Colonic mucosa (tissue), 4 donors: ENCODE measurements around the gene BFAR. TPM values are rescaled to one million over a fixed set of nuclear protein-coding genes. Genes with fewer than 3 reads are reported as not detected.

ENCODE experiments used
- DNase-seq: peaks from one replicate; pipeline ENCODE4 v3.0.0-alpha.2; 2020
- H3K27ac ChIP-seq: fragments of 200-600 bp; one replicate; pipeline ENCODE4 v1.8.0; 2021
- H3K27me3 ChIP-seq: fragments of 200-600 bp; one replicate; pipeline ENCODE4 v1.8.0; 2021
- H3K36me3 ChIP-seq: fragments of 200-600 bp; one replicate; pipeline ENCODE4 v1.8.0; 2021
- H3K4me1 ChIP-seq: fragments of 200-600 bp; one replicate; pipeline ENCODE4 v1.8.0; 2021; ENCODE audit warnings: mild to moderate bottlenecking
- H3K4me3 ChIP-seq: fragments of 200-600 bp; one replicate; pipeline ENCODE4 v1.8.0; 2021
- H3K9ac ChIP-seq, 2 donors: one replicate each; pipeline ENCODE4 v1.7.0; 2013; ENCODE audit warnings: control low read depth in 2 of 2, low read depth in 2 of 2, low read length in 2 of 2
- H3K9me3 ChIP-seq: fragments of 200-600 bp; one replicate; pipeline ENCODE4 v1.8.0; 2021
- intact Hi-C: fragments of 100-400 bp; cut with DNase I; formaldehyde crosslinking; loops from one replicate; pipeline ENCODE4 v1.14.1; 2022
- total RNA-seq, 2 donors: library from RNA; stranded (reverse); fragmentation: NEBNext Ultra II Directional in 1 of 2; extraction: Animal tissue kit (Norgen Biotek cat#: 25700) in 1 of 2; gene quantifications; one replicate each; pipeline ENCODE4 v1.2.1, GENCODE V29; 2021
- TF ChIP-seq, protein P1 (sequence below): fragments of 200-600 bp; IDR thresholded peaks from one replicate; pipeline ENCODE4 v1.8.0; 2022; ENCODE audit warnings: antibody characterized with exemption, mild to moderate bottlenecking
- donor health status: healthy.
- donor health status: DM: no; HTN: no; CAD: no.
- donor health status: DM: no; HTN: no; CAD: no.

The BFAR gene
- total RNA-seq, 2 donors from 2014 or later = 37.3 to 72.2 TPM

DNA sequence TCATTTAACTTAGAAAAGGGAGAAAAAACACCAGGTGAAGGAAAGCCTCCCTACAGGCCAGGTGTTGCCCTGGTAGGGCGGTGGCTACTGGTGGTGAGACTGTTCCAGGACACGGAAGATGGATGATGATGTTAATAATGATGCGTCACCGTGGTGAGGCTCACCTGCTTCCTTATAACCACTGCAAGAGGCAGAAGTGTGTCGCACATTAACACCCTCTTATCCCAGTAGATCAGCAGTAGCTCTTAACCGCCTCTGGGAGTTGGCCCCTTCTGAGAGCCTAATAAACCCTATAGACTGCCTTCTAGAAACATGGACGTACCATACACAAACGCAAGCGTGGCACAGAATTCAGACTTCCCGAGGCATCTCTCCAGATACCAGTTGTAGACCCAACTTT is 7.8 kb downstream of the BFAR start:
- peak overlapping the region; percentile 78 for H3K27ac ChIP-seq
- intact Hi-C loops = no loop called here
- TF ChIP-seq, protein P1, sequence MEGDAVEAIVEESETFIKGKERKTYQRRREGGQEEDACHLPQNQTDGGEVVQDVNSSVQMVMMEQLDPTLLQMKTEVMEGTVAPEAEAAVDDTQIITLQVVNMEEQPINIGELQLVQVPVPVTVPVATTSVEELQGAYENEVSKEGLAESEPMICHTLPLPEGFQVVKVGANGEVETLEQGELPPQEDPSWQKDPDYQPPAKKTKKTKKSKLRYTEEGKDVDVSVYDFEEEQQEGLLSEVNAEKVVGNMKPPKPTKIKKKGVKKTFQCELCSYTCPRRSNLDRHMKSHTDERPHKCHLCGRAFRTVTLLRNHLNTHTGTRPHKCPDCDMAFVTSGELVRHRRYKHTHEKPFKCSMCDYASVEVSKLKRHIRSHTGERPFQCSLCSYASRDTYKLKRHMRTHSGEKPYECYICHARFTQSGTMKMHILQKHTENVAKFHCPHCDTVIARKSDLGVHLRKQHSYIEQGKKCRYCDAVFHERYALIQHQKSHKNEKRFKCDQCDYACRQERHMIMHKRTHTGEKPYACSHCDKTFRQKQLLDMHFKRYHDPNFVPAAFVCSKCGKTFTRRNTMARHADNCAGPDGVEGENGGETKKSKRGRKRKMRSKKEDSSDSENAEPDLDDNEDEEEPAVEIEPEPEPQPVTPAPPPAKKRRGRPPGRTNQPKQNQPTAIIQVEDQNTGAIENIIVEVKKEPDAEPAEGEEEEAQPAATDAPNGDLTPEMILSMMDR = no peak
- H3K36me3 ChIP-seq = no peaks in the 10 kb centered on the region
- H3K27me3 ChIP-seq = no peaks in the 10 kb centered on the region
- no peaks in the 10 kb centered on the region for H3K9me3 ChIP-seq
- no peaks in the 10 kb centered on the region for H3K4me1 ChIP-seq
- H3K9ac ChIP-seq = no peak overlapping the region
- H3K4me3 ChIP-seq = no peak overlapping the region
- DNase-seq = peak; percentile 79

- TF ChIP-seq, protein P1 = no peak
- H3K9ac ChIP-seq = no peak overlapping the region
- intact Hi-C loops = no loop called here
- no peaks in the 10 kb centered on the region for H3K4me1 ChIP-seq
- no peaks in the 10 kb centered on the region for H3K36me3 ChIP-seq
- H3K4me3 ChIP-seq = no peak overlapping the region
- DNase-seq = no peak
- H3K27ac ChIP-seq = peak overlapping the region; percentile 78
- no peaks in the 10 kb centered on the region for H3K9me3 ChIP-seq
- H3K27me3 ChIP-seq = no peaks in the 10 kb centered on the region
These were observed 8.5 kb downstream of the BFAR start for GRCh38 chr16:14641206-14641605.

DNA sequence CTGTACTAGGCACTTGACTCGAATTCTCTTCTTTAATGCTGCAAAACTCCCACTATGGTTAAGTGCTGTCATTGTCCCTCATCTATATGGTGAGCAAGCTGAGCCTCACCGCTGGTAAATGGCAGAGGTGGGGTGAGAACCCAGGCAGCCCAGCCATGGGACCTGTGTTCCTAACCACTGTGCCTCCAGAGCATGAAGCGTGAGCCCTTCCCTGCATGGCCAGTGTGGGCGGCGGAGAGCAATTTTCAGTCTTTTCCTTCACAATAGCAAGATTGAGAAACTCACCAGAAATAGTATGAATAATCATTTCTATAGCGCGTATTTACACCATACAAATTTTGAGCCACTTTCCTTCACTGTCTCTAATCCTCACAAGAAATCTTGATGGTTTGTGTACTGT is 9.2 kb downstream of the BFAR start:
- no peak for DNase-seq
- Histone ChIP-seq H3K36me3 (no peaks in the 10 kb centered on the region), H3K27ac (no peak overlapping the region), H3K27me3 (no peaks in the 10 kb centered on the region), H3K4me3 (no peak overlapping the region), H3K9ac (no peak overlapping the region), H3K9me3 (no peaks in the 10 kb centered on the region), H3K4me1 (no peaks in the 10 kb centered on the region)
- intact Hi-C loops = no loop called here
- TF ChIP-seq, protein P1 = no peak

DNA sequence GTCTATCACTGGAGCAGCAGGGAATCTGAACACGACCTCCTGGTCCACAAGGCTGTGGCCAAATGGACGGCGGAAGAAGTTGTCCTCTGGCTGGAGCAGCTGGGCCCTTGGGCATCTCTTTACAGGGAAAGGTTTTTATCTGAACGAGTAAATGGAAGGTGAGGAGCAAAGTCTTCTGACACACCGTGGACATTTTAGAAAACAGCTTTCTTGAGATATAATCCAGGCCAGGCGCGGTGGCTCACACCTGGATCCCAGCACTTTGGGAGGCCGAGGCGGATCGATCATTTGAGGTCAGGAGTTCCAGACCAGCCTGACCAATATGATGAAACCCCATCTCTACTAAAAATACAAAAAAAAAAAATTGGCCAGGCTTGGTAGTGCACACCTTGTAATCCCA is 17.1 kb downstream of the BFAR start:
- H3K27ac ChIP-seq = no peak overlapping the region
- H3K9me3 ChIP-seq = no peaks in the 10 kb centered on the region
- H3K9ac ChIP-seq = no peak overlapping the region
- no peaks in the 10 kb centered on the region for H3K27me3 ChIP-seq
- peaks cover 15% of the 10 kb centered on the region for H3K36me3 ChIP-seq
- TF ChIP-seq, protein P1 = no peak
- no peak overlapping the region for H3K4me3 ChIP-seq
- no peak for DNase-seq
- intact Hi-C loops = no loop called here
- H3K4me1 ChIP-seq = no peaks in the 10 kb centered on the region

DNA sequence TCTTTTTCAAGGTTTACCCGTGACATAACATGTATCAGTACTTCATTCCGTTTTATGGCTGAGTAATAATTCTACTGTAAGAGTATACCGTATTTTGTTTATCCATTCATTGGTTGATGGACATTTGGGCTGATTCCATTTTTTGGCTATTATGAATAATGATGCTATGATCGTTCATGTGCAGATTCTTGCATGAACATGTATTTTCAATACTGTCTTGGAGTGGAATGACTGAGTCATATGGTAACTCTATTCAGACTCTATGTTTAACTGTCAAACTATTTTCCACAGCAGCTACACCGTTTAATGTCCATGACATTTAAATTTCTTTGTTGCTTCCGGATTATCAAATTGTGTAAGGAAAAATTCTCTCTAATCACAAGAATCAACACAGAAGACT is 17.9 kb downstream of the BFAR start:
- no peak overlapping the region for H3K9ac ChIP-seq
- TF ChIP-seq, protein P1 = no peak
- DNase-seq = no peak
- H3K4me3 ChIP-seq = no peak overlapping the region
- H3K27ac ChIP-seq = no peak overlapping the region
- no peaks in the 10 kb centered on the region for H3K9me3 ChIP-seq
- peaks cover 15% of the 10 kb centered on the region for H3K36me3 ChIP-seq
- H3K27me3 ChIP-seq = no peaks in the 10 kb centered on the region
- intact Hi-C loops = no loop called here
- H3K4me1 ChIP-seq = peaks cover 4% of the 10 kb centered on the region

DNA sequence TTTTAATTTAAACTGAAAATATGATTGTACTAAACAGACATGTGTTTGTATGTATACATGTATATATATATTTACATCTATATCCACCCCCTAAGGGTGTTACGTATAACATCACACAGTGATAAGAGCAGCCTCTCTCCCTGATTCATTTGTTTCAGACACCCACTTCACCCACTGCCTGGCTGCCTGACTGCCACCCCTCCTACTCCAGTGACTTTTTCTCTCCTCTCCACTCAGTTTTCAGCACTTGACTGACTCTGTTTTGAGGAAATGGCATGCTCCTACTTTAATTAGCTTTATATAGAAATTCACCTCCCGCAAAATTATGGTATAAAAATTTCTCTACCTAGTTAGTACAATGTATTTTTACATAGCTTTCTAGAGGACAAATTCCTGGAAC is 20.0 kb downstream of the BFAR start:
- Histone ChIP-seq H3K36me3 (peaks cover 15% of the 10 kb centered on the region), H3K4me3 (no peak overlapping the region), H3K9me3 (no peaks in the 10 kb centered on the region), H3K27me3 (no peaks in the 10 kb centered on the region), H3K4me1 (peaks cover 4% of the 10 kb centered on the region), H3K27ac (no peak overlapping the region), H3K9ac (no peak overlapping the region)
- no peak for DNase-seq
- intact Hi-C loops = no loop called here
- TF ChIP-seq, protein P1 = no peak
